PC-9 (cell line): ENCODE data around the gene WBP4. TPM values are rescaled to one million over a fixed set of nuclear protein-coding genes. Genes with fewer than 3 reads are reported as not detected.

Source experiments
- BruUV-seq: library from RNA; stranded (reverse); fragments of 400-500 nt; replicated peaks from 2 replicates; lab custom pipeline; 2021; lab: Mats Ljungman, UMichigan
- CTCF ChIA-PET: fragments of 300-600 bp; sonication (Branson Sonifier 250); formaldehyde crosslinking; loops from one replicate; lab custom pipeline; 2022; ENCODE audit warnings: antibody characterized with exemption; lab: Charles Lee
- POLR2A ChIA-PET: fragments of 300-600 bp; sonication (Branson Sonifier 250); formaldehyde crosslinking; loops from one replicate; lab custom pipeline; 2022; ENCODE audit warnings: antibody characterized with exemption; ENCODE audit not compliant: unreplicated experiment; lab: Charles Lee
- DNase-seq, 2 experiments: peaks; one replicate each; pipeline versions ENCODE4 v3.0.0 to v3.0.0-alpha.2; 2015 to 2022; ENCODE audit warnings: mixed read lengths in 1 of 2
- H2AFZ ChIP-seq: fragments of 200-600 bp; sonication (generic); 2 replicates; pipeline ENCODE4 v1.8.1; 2017; ENCODE audit warnings: antibody characterized with exemption
- H3F3A ChIP-seq: fragments of 200-600 bp; sonication (generic); 2 replicates; pipeline ENCODE4 v1.8.1; 2017; ENCODE audit warnings: antibody characterized with exemption, mild to moderate bottlenecking, low read depth; ENCODE audit not compliant: insufficient read depth
- H3K27ac ChIP-seq: fragments of 200-600 bp; sonication (generic); 2 replicates; pipeline ENCODE4 v1.6.1; 2016; ENCODE audit warnings: mixed run types
- H3K27me3 ChIP-seq: fragments of 200-600 bp; sonication (generic); 2 replicates; pipeline ENCODE4 v1.6.1; 2016; ENCODE audit warnings: low read depth, mixed run types; ENCODE audit not compliant: insufficient read depth
- H3K36me3 ChIP-seq: fragments of 200-600 bp; sonication (generic); 2 replicates; pipeline ENCODE4 v1.6.1; 2016; ENCODE audit warnings: low read depth, mixed run types
- H3K4me1 ChIP-seq: fragments of 200-600 bp; sonication (generic); replicated peaks from 2 replicates; pipeline ENCODE4 v1.6.1; 2016; ENCODE audit warnings: mixed run types; ENCODE audit not compliant: insufficient read depth
- H3K4me2 ChIP-seq: fragments of 200-600 bp; sonication (generic); 2 replicates; pipeline ENCODE4 v1.6.1; 2017; ENCODE audit warnings: mixed run types
- H3K4me3 ChIP-seq: fragments of 200-600 bp; sonication (generic); 2 replicates; pipeline ENCODE4 v1.6.1; 2016; ENCODE audit warnings: mixed run types
- H3K79me2 ChIP-seq: fragments of 200-600 bp; sonication (generic); 2 replicates; pipeline ENCODE4 v1.6.1; 2017; ENCODE audit warnings: low read depth, mixed run types
- H3K9me2 ChIP-seq: fragments of 200-600 bp; sonication (generic); 2 replicates; pipeline ENCODE4 v1.8.1; 2017; ENCODE audit warnings: mild to moderate bottlenecking; ENCODE audit not compliant: insufficient read depth
- H3K9me3 ChIP-seq: fragments of 200-600 bp; sonication (generic); 2 replicates; pipeline ENCODE4 v1.8.1; 2016; ENCODE audit warnings: low read depth; ENCODE audit not compliant: insufficient read depth
- H4K20me1 ChIP-seq: fragments of 200-600 bp; sonication (generic); 2 replicates; pipeline ENCODE4 v1.8.1; 2017; ENCODE audit not compliant: insufficient read depth
- EZH2 ChIP-seq: fragments of 200-600 bp; sonication (generic); IDR thresholded peaks from 2 replicates; pipeline ENCODE4 v1.8.0; 2017; ENCODE audit warnings: antibody characterized with exemption, low read depth
- intact Hi-C: fragments of 100-400 bp; cut with micrococcal nuclease; formaldehyde crosslinking; loops from one replicate; pipeline ENCODE4 v1.10.0; 2022; ENCODE audit not compliant: unreplicated experiment
- total RNA-seq: library from RNA; stranded (reverse); gene quantifications from 2 replicates; pipeline ENCODE4 v1.2.3, GENCODE V29; 2021
- TF ChIP-seq, protein P1 (sequence below): fragments of 200-600 bp; sonication (generic); conservative IDR thresholded peaks from 2 replicates; pipeline ENCODE4 v1.6.1; 2017; ENCODE audit warnings: mixed run types, antibody characterized with exemption, mild to moderate bottlenecking, moderate library complexity

The WBP4 gene
- total RNA-seq, 1 experiment from 2014 or later: 6.3 TPM

DNA sequence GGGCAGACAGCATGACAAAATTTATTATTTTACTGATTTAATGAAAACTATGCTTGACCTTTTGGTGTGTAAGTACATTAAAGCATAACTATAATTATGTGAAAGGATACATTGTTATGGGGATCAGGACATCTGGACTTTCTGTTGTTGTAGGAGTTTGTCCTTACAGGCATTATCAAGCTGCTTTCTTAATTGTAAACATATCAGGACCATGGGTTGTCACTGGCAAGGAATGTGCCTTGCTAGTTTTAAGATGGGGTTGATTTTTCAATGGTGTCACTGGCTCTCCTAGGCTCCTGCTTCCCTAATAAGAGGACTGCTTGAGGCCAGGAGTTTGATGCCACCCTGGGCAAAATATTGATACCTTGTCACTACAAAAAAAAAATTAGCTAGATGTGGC lies 38.7 kb downstream of the WBP4 start:
- Histone ChIP-seq H2AFZ (no peak overlapping the region), H3F3A (no peaks in the 10 kb centered on the region), H3K79me2 (no peaks in the 10 kb centered on the region), H4K20me1 (no peaks in the 10 kb centered on the region), H3K9me3 (no peaks in the 10 kb centered on the region), H3K4me2 (no peak overlapping the region), H3K27me3 (no peaks in the 10 kb centered on the region), H3K4me3 (no peak overlapping the region), H3K27ac (no peak overlapping the region), H3K4me1 (no peaks in the 10 kb centered on the region), H3K9me2 (no peaks in the 10 kb centered on the region), H3K36me3 (no peaks in the 10 kb centered on the region)
- ChIA-PET CTCF (no interaction called here), POLR2A (interaction anchor here (0.6 kb wide), 1 partner anchor 91 kb away, joined by 15 read pairs; no protein-coding TSS in a partner anchor)
- intact Hi-C loops: no loop called here
- DNase-seq: no peak
- TF ChIP-seq, protein P1, sequence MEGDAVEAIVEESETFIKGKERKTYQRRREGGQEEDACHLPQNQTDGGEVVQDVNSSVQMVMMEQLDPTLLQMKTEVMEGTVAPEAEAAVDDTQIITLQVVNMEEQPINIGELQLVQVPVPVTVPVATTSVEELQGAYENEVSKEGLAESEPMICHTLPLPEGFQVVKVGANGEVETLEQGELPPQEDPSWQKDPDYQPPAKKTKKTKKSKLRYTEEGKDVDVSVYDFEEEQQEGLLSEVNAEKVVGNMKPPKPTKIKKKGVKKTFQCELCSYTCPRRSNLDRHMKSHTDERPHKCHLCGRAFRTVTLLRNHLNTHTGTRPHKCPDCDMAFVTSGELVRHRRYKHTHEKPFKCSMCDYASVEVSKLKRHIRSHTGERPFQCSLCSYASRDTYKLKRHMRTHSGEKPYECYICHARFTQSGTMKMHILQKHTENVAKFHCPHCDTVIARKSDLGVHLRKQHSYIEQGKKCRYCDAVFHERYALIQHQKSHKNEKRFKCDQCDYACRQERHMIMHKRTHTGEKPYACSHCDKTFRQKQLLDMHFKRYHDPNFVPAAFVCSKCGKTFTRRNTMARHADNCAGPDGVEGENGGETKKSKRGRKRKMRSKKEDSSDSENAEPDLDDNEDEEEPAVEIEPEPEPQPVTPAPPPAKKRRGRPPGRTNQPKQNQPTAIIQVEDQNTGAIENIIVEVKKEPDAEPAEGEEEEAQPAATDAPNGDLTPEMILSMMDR: no peak
- no peak for TF ChIP-seq EZH2
- no TSS peak for BruUV-seq

DNA sequence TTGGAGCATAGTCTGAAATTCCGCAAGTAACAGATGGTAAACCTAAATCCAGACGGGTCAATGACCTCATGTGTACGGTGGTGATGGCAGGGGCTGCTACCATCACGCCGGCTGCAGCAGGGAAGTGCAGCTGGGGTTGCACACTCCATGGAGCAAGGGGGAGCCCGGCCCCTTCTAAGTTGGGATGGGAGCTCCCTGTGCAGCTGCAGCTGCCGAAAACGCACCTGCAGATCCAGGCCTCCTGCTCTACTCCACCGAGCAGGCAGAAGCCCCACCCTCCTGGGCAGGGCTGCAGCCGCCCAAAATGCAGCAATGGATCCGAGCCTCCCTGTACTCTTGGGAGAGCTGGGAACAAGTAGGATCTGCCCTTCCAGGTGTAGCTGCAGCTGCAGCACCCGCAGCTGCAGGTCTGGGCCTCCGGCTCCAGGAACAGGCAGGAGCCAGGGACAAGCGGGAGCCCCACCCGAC lies 45.8 kb downstream of the WBP4 start:
- no peak overlapping the region for H3K27ac ChIP-seq
- H3K4me3 ChIP-seq: no peak overlapping the region
- no peaks in the 10 kb centered on the region for H3K9me3 ChIP-seq
- no peaks in the 10 kb centered on the region for H3K9me2 ChIP-seq
- H3K4me2 ChIP-seq: no peak overlapping the region
- H3K27me3 ChIP-seq: no peaks in the 10 kb centered on the region
- TF ChIP-seq EZH2: no peak
- TF ChIP-seq, protein P1: no peak
- no TSS peak for BruUV-seq
- ChIA-PET POLR2A (no interaction called here), CTCF (no interaction called here)
- no peaks in the 10 kb centered on the region for H3F3A ChIP-seq
- no peaks in the 10 kb centered on the region for H3K79me2 ChIP-seq
- DNase-seq: no peak
- H3K36me3 ChIP-seq: no peaks in the 10 kb centered on the region
- no peak overlapping the region for H2AFZ ChIP-seq
- H4K20me1 ChIP-seq: no peaks in the 10 kb centered on the region
- intact Hi-C loops: no loop called here
- no peaks in the 10 kb centered on the region for H3K4me1 ChIP-seq

DNA sequence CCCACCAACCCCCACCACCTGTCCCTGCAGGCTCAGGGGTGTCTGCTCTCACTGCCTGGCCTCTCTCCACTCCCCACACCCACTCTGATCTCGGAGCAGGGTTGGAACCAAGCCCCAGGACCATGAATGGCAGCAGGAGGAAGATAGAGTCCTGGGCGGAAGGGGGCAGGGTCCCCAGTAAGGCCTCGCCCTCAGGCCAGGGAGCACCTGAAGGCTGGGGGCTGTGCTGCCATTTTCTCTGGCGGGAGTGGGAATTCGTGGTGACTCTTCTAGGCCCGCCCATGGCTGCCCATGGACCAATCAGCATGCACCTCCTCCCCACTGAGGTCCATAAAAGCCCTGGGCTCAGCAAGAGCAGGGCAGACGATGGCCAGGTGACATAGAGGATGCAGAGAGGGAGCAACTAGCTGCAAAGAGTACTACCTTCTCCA lies 46.3 kb downstream of the WBP4 start:
- Histone ChIP-seq H3K27me3 (no peaks in the 10 kb centered on the region), H2AFZ (no peak overlapping the region), H3K36me3 (no peaks in the 10 kb centered on the region), H3F3A (no peaks in the 10 kb centered on the region), H3K9me3 (no peaks in the 10 kb centered on the region), H3K79me2 (no peaks in the 10 kb centered on the region), H3K4me1 (no peaks in the 10 kb centered on the region), H3K9me2 (no peaks in the 10 kb centered on the region), H3K4me3 (no peak overlapping the region), H4K20me1 (no peaks in the 10 kb centered on the region), H3K4me2 (no peak overlapping the region), H3K27ac (no peak overlapping the region)
- no peak for DNase-seq
- intact Hi-C loops: no loop called here
- TF ChIP-seq, protein P1: no peak
- no peak for TF ChIP-seq EZH2
- POLR2A ChIA-PET: no interaction called here
- no TSS peak for BruUV-seq
- CTCF ChIA-PET: no interaction called here
